Ascending aorta (tissue), 2 donors: ENCODE measurements around the gene GVQW3. TPM values are rescaled to one million over a fixed set of nuclear protein-coding genes. Genes with fewer than 3 reads are reported as not detected.

ENCODE experiments used
- DNase-seq, 2 donors: peaks; one replicate each; pipeline ENCODE4 v3.0.0-alpha.2; 2019; ENCODE audit warnings: low spot score in 2 of 2
- H3K27ac ChIP-seq, 2 donors: fragments of 200-600 bp; sonication (generic); one replicate each; pipeline ENCODE4 v1.5.1; 2016 to 2017; ENCODE audit warnings: mild to moderate bottlenecking in 1 of 2
- H3K27me3 ChIP-seq: fragments of 200-600 bp; sonication (generic); one replicate; pipeline ENCODE4 v1.5.1; 2017
- H3K36me3 ChIP-seq, 2 donors: fragments of 200-600 bp; sonication (generic); one replicate each; pipeline ENCODE4 v1.5.1; 2016
- H3K4me1 ChIP-seq, 2 donors: fragments of 200-600 bp; sonication (generic); one replicate each; pipeline ENCODE4 v1.5.1; 2016 to 2017; ENCODE audit warnings: mild to moderate bottlenecking in 1 of 2
- H3K4me3 ChIP-seq, 2 donors: fragments of 200-600 bp; sonication (generic); one replicate each; pipeline ENCODE4 v1.5.1; 2016 to 2017; ENCODE audit warnings: mild to moderate bottlenecking in 1 of 2
- H3K9me3 ChIP-seq, 2 donors: fragments of 200-600 bp; sonication (generic); one replicate each; pipeline ENCODE4 v1.5.1; 2016
- intact Hi-C: fragments of 100-400 bp; cut with DNase I; formaldehyde crosslinking; loops from one replicate; pipeline ENCODE4 v1.15.1; 2023
- total RNA-seq: library from RNA; depleted of rRNA; stranded (reverse); fragments of >200 nt; gene quantifications from one replicate; pipeline ENCODE4 v1.1.0, GENCODE V29; 2016
- TF ChIP-seq, protein P1 (sequence below), 3 experiments: fragments of 200-600 bp in 2 of 3; fragments of 450-650 bp in 1 of 3; sonication (generic) in 2 of 3; IDR thresholded peaks; one replicate each; pipeline ENCODE4 v1.5.1; 2016 to 2019; ENCODE audit warnings: antibody characterized with exemption in 3 of 3, mild to moderate bottlenecking in 1 of 3, moderate library complexity in 1 of 3

The GVQW3 gene
- total RNA-seq, 1 donor from 2014 or later: not detected

DNA sequence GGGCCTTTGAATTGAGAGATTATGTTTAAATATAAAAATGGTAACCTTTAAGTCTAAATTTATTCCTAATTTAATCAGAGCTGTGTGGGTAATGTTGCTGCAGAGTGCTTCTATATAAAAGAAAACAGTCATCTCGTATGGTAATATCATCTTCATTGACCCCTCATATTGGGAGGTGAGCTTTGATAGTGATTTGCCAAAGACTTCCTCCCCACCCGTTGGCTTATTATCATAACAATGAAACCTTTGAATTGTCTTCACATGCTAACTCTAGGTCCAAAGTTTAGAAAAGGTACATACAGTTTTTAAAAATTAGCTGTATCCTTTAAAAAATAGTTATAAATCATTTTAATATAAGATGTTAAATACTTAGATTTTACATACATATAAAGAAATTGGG, 67.4 kb downstream of the GVQW3 start:
- Histone ChIP-seq H3K36me3 (peaks cover 8 to 39% of the 10 kb centered on the region in 2 donors), H3K27me3 (no peaks in the 10 kb centered on the region), H3K4me3 (no peak overlapping the region), H3K4me1 (peaks cover 6 to 13% of the 10 kb centered on the region in 2 donors), H3K9me3 (no peaks in the 10 kb centered on the region), H3K27ac (no peak overlapping the region)
- TF ChIP-seq, protein P1, sequence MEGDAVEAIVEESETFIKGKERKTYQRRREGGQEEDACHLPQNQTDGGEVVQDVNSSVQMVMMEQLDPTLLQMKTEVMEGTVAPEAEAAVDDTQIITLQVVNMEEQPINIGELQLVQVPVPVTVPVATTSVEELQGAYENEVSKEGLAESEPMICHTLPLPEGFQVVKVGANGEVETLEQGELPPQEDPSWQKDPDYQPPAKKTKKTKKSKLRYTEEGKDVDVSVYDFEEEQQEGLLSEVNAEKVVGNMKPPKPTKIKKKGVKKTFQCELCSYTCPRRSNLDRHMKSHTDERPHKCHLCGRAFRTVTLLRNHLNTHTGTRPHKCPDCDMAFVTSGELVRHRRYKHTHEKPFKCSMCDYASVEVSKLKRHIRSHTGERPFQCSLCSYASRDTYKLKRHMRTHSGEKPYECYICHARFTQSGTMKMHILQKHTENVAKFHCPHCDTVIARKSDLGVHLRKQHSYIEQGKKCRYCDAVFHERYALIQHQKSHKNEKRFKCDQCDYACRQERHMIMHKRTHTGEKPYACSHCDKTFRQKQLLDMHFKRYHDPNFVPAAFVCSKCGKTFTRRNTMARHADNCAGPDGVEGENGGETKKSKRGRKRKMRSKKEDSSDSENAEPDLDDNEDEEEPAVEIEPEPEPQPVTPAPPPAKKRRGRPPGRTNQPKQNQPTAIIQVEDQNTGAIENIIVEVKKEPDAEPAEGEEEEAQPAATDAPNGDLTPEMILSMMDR (IDR thresholded peaks at IDR 0.05): no peak
- intact Hi-C loops: loop anchor here (5.0 kb wide), 1 partner anchor 224 kb away; the partner anchor contains the start of gene LRRC32
- DNase-seq: no peak

- intact Hi-C loops: no loop called here
- H3K4me3 ChIP-seq: no peak overlapping the region
- TF ChIP-seq, protein P1 (IDR thresholded peaks at IDR 0.05): no peak
Observed at GRCh38 chr11:76453248-76453647, 72.1 kb downstream of the GVQW3 start.

GRCh38 chr11:76455331-76455730, 74.2 kb downstream of the GVQW3 start:
- Histone ChIP-seq H3K4me1 (no peaks in the 10 kb centered on the region), H3K27ac (no peak overlapping the region), H3K9me3 (no peaks in the 10 kb centered on the region), H3K27me3 (no peaks in the 10 kb centered on the region), H3K36me3 (peaks cover 8 to 31% of the 10 kb centered on the region in 2 donors), H3K4me3 (no peak overlapping the region)
- TF ChIP-seq, protein P1 (IDR thresholded peaks at IDR 0.05): no peak
- no peak for DNase-seq
- intact Hi-C loops: no loop called here

More at GRCh38 chr11:76453248-76453647, 72.1 kb downstream of the GVQW3 start:
- DNase-seq: no peak
- Histone ChIP-seq H3K36me3 (peaks cover 3 to 38% of the 10 kb centered on the region in 2 donors), H3K27ac (no peak overlapping the region), H3K27me3 (no peaks in the 10 kb centered on the region), H3K9me3 (no peaks in the 10 kb centered on the region), H3K4me1 (no peaks in the 10 kb centered on the region)

DNA sequence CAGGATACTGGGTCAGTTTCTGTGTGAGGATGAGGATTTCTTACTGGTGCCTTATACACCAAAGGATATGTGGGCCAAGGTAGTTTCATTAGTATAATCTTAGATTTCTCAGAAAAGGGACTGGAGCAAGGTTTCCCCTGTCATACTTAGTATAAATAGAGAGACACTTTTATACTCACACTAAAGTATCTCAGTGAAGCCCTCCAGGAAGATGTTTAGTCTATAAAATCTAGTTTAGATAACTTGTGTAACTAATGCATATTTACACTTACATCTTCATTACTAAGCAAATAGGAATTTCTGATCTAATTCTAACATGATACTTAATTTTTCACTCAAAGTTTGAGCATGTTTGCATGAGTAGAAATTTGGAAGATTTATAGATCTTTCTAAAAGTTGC, 74.8 kb downstream of the GVQW3 start:
- H3K27me3 ChIP-seq: no peaks in the 10 kb centered on the region
- no peaks in the 10 kb centered on the region for H3K4me1 ChIP-seq
- H3K27ac ChIP-seq: no peak overlapping the region
- H3K9me3 ChIP-seq: no peaks in the 10 kb centered on the region
- no peak for DNase-seq
- no peak overlapping the region for H3K4me3 ChIP-seq
- peaks cover 13 to 25% of the 10 kb centered on the region in 2 donors for H3K36me3 ChIP-seq
- intact Hi-C loops: no loop called here
- TF ChIP-seq, protein P1 (IDR thresholded peaks at IDR 0.05): no peak

DNA sequence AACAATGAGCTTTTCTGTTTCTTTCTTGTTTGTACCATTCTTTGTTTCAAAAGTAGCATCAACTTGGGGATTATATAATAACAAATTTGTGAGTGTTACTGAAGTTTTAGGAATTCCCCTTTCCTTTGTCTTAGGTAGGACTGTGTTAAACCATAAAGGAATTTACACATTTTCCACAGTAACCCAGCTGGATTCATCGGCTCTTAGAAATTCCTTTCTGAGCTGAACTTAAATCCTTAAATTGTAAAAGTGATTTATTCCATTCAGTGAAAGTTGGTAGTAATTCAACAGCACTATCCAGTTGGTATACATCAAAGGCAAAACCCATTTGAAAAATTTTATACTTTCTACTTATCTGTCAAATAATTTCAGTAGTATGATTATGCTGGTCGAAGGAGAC, 75.4 kb downstream of the GVQW3 start:
- Histone ChIP-seq H3K4me3 (no peak overlapping the region), H3K4me1 (no peaks in the 10 kb centered on the region), H3K9me3 (no peaks in the 10 kb centered on the region), H3K27me3 (no peaks in the 10 kb centered on the region), H3K36me3 (peaks cover 13 to 20% of the 10 kb centered on the region in 2 donors), H3K27ac (no peak overlapping the region)
- intact Hi-C loops: no loop called here
- DNase-seq: no peak
- TF ChIP-seq, protein P1 (IDR thresholded peaks at IDR 0.05): no peak

Other genes with a start within 250 kb of the GVQW3 start
- 11.7 TPM for gene WNT11, start 174.8 kb upstream of the GVQW3 start, total RNA-seq
- gene THAP12, start 191 bp upstream of the GVQW3 start, total RNA-seq: 12.7 TPM
- gene EMSY, start 63.7 kb downstream of the GVQW3 start, total RNA-seq: 7.5 TPM